Gastroesophageal sphincter (tissue), 3 donors: ENCODE data around the gene EIF5A.

Source experiments
- CTCF ChIP-seq, 4 experiments: fragments of 200-600 bp in 2 of 4; fragments of 450-650 bp in 2 of 4; sonication (generic) in 1 of 4; IDR thresholded peaks; one replicate each; pipeline ENCODE4 v1.5.1; 2017 to 2019; ENCODE audit warnings: antibody characterized with exemption in 4 of 4, mild to moderate bottlenecking in 2 of 4, moderate library complexity in 2 of 4
- EP300 ChIP-seq: sonication (generic); formaldehyde crosslinking; IDR thresholded peaks from one replicate; pipeline ENCODE4 v1.6.1; 2017; ENCODE audit warnings: antibody characterized with exemption, mild to moderate bottlenecking
- POLR2A ChIP-seq, 2 donors: fragments of 450-650 bp; IDR thresholded peaks; one replicate each; pipeline ENCODE4 v1.6.1; 2017; ENCODE audit warnings: antibody characterized with exemption in 2 of 2, mild to moderate bottlenecking in 2 of 2, moderate library complexity in 1 of 2
- POLR2AphosphoS5 ChIP-seq: sonication (generic); formaldehyde crosslinking; IDR thresholded peaks from one replicate; pipeline ENCODE4 v1.6.1; 2017; ENCODE audit warnings: antibody characterized with exemption

DNA sequence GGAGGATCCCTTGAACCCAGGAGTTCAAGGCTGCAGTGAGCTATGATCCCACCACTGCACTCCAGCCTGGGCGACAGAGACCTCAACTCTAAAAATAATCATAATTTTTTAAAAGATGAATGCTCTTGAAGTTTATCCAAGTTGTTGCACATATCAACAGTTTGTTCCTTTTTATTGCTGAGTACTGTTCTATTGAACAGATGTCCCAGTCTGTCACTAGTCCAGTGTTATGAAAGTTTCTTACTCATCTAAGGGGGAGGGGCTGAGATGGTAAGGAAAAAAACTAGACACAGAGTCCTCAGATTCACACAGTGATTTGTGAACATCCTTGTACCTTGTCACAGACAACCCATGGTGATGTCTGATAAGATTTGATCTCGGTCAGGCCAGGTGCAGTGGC lies 32.8 kb downstream of the EIF5A start:
- TF ChIP-seq CTCF (IDR thresholded peaks at IDR 0.05) (no peak), POLR2A (IDR thresholded peaks at IDR 0.05) (no peak), EP300 (no peak), POLR2AphosphoS5 (no peak)
